C4-2B (cell line): ENCODE results near the gene RAG1.

ENCODE experiments used
- CTCF ChIP-seq: fragments of 450-650 bp; conservative IDR thresholded peaks from 2 replicates; pipeline ENCODE4 v1.5.1; 2017; ENCODE audit warnings: mild to moderate bottlenecking
- ZFX ChIP-seq: fragments of 450-650 bp; IDR thresholded peaks from 2 replicates; pipeline ENCODE4 v1.6.1; 2017

DNA sequence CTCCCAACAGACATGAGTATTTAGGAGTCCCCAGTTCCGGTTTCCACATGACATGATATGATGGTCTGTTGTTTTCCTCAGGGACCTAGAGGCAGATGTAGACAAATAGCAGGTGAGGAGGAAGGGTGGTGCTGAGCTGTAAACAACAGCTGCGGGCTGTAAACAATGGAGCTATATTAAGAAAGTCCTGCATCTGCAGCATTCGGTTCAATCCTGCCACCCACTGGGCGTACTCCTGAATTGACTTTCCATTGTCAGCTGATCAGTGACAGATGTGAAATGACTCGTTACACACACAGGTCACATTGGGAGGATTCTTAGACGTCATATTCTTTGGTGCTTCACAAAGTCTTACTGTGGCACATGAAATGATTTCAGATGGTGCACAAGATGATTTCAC is 26.8 kb upstream of the RAG1 start:
- TF ChIP-seq CTCF (peak; percentile 58), ZFX (no peak)
